K562 (cell line): ENCODE data around the gene LTBP4. TPM values are rescaled to one million over a fixed set of nuclear protein-coding genes. Genes with fewer than 3 reads are reported as not detected.

Experiments
- ATAC-seq: fragments of 200-7000 bp; cut with Tn5 transposase; 3 replicates; pipeline ENCODE4 v1.9.1; 2020; ENCODE audit warnings: moderate library complexity
- BruUV-seq: library from RNA; stranded (reverse); fragments of 400-500 nt; replicated peaks from 2 replicates; lab custom pipeline; 2021; lab: Mats Ljungman, UMichigan
- CTCF ChIA-PET: fragments of 300-600 bp; formaldehyde crosslinking; extraction: SDS; loops from one replicate; lab custom pipeline; 2021; ENCODE audit warnings: low intra/inter-chr PET ratio; lab: Yijun Ruan, JAX
- POLR2A ChIA-PET: fragments of 300-600, 350-650 bp; sonication (Branson Sonifier 250); formaldehyde crosslinking; extraction: SDS; loops from one replicate; lab custom pipeline; 2021; ENCODE audit warnings: antibody characterized with exemption, inconsistent platforms; lab: Yijun Ruan, JAX
- DNase-seq, 4 experiments: peaks; one replicate each; pipeline versions ENCODE4 v3.0.0 to v3.0.0-alpha.2; 2011 to 2018; ENCODE audit warnings: low spot score in 3 of 4, mixed read lengths in 3 of 4; ENCODE audit errors: extremely low read depth in 1 of 4
- FAIRE-seq: peaks from 2 replicates; lab custom pipeline; 2011; peaks lifted over from hg19 to GRCh38; lab: Jason Lieb, UNC
- H2AFZ ChIP-seq: 2 replicates; pipeline ENCODE4 v1.6.0; 2011; ENCODE audit warnings: low read depth, low read length, control low read depth, inconsistent platforms
- H3K27ac ChIP-seq: fragments of 200-600 bp; 3 replicates; pipeline ENCODE4 v1.8.0; 2011; ENCODE audit warnings: low read depth, mild to moderate bottlenecking, control low read depth, inconsistent platforms, low read length, moderate library complexity, mixed read lengths; ENCODE audit errors: extremely low read depth
- H3K27me3 ChIP-seq, 2 experiments: fragments of 300-600 bp in 1 of 2; 2 replicates in 1 of 2; 3 replicates in 1 of 2; pipeline versions ENCODE4 v1.6.0 to v1.8.0; 2011; ENCODE audit warnings: inconsistent platforms in 2 of 2, low read length in 2 of 2, mild to moderate bottlenecking in 1 of 2, mixed read lengths in 1 of 2, moderate library complexity in 1 of 2; ENCODE audit not compliant: control insufficient read depth in 2 of 2, insufficient read depth in 2 of 2
- H3K36me3 ChIP-seq: fragments of 300-600 bp; 3 replicates; pipeline ENCODE4 v1.8.0; 2011; ENCODE audit warnings: mild to moderate bottlenecking, low read length, inconsistent platforms; ENCODE audit not compliant: control insufficient read depth, insufficient read depth
- H3K4me1 ChIP-seq, 2 experiments: fragments of 200-600 bp in 1 of 2; replicated peaks in 1 of 2; 2 replicates in 1 of 2; 3 replicates in 1 of 2; pipeline versions ENCODE4 v1.5.1 to v1.8.0; 2011; ENCODE audit warnings: inconsistent platforms in 2 of 2, low read length in 2 of 2, mild to moderate bottlenecking in 1 of 2, mixed read lengths in 1 of 2, moderate library complexity in 1 of 2; ENCODE audit not compliant: control insufficient read depth in 2 of 2, insufficient read depth in 2 of 2
- H3K4me2 ChIP-seq: 2 replicates; pipeline ENCODE4 v1.6.1; 2011; ENCODE audit warnings: low read length, control low read depth, inconsistent platforms, mixed read lengths; ENCODE audit not compliant: insufficient read depth
- H3K4me3 ChIP-seq: fragments of 200-600 bp; sonication (generic), shearing (Covaris generic); 2 replicates; pipeline ENCODE4 v1.5.1; 2016; ENCODE audit warnings: control low read depth, inconsistent platforms
- H3K79me2 ChIP-seq: fragments of 200-600 bp; 3 replicates; pipeline ENCODE4 v1.8.0; 2011; ENCODE audit warnings: low read length, inconsistent platforms; ENCODE audit not compliant: control insufficient read depth, insufficient read depth
- H3K9ac ChIP-seq, 2 experiments: 2 replicates each; pipeline versions ENCODE4 v1.6.0 to v1.6.1; 2011; ENCODE audit warnings: low read depth in 2 of 2, low read length in 2 of 2, control low read depth in 1 of 2, inconsistent platforms in 1 of 2, mild to moderate bottlenecking in 1 of 2, mixed read lengths in 1 of 2; ENCODE audit not compliant: insufficient read depth in 1 of 2
- H3K9me1 ChIP-seq: one replicate; pipeline ENCODE4 v1.6.0; 2011; ENCODE audit warnings: inconsistent platforms, mild to moderate bottlenecking, low read length, moderate library complexity; ENCODE audit not compliant: control insufficient read depth, insufficient read depth
- H3K9me3 ChIP-seq: replicated peaks from 2 replicates; pipeline ENCODE4 v1.5.1; 2011; ENCODE audit warnings: low read depth, low read length, inconsistent platforms; ENCODE audit not compliant: control insufficient read depth, insufficient read depth
- H4K20me1 ChIP-seq: replicated peaks from 2 replicates; pipeline ENCODE4 v1.6.1; 2011; ENCODE audit warnings: low read length, inconsistent platforms, mixed read lengths; ENCODE audit not compliant: control insufficient read depth, insufficient read depth
- CEBPB ChIP-seq: fragments of 450-650 bp; IDR thresholded peaks from 2 replicates; pipeline ENCODE4 v1.6.1; 2016; ENCODE audit warnings: missing genetic modification characterization, missing compliant biosample characterization
- ZC3H4 ChIP-seq: sonication (generic); formaldehyde crosslinking; IDR thresholded peaks from 2 replicates; pipeline ENCODE4 v1.9.0; 2021; ENCODE audit warnings: missing genetic modification reagents, borderline replicate concordance
- WGBS: fragments of 100-300 bp; shearing (Covaris generic); methylation state at CpG from one replicate; pipeline ENCODE4 v1.1.6; 2016; ENCODE audit warnings: low coverage, mixed read lengths; ENCODE audit not compliant: insufficient coverage; ENCODE audit errors: missing lambda C conversion rate; 5-methylcytosine and 5-hydroxymethylcytosine counted together
- in situ Hi-C: fragments of 300-500 bp; cut with MboI; formaldehyde crosslinking; loops from 4 replicates; pipeline ENCODE4 v1.15.0; 2018; ENCODE audit warnings: inconsistent platforms, mixed read lengths
- intact Hi-C: fragments of 100-400 bp; cut with micrococcal nuclease; formaldehyde crosslinking; loops from 2 replicates; pipeline ENCODE4 v1.14.2; 2022
- polyA plus RNA-seq, 8 experiments: library from polyadenylated mRNA; depleted of rRNA in 4 of 8; stranded (reverse) in 5 of 8; unstranded in 3 of 8; fragments of >200 nt; fragmentation: Nextera tagmentation in 2 of 8; fragmentation: Illumina TruSeq in 1 of 8; extraction: Ambion mirVana in 2 of 8; extraction: Trizol in 1 of 8; gene quantifications; 2 replicates each; pipeline versions ENCODE4 v1.2.1 to v1.2.3, GENCODE V29; 2011 to 2014; ENCODE audit warnings: inconsistent platforms in 1 of 8, missing spikeins in 1 of 8
- total RNA-seq, 7 experiments: library from RNA; depleted of rRNA in 6 of 7; stranded (reverse); fragments of >200 nt in 6 of 7; fragmentation: Illumina TruSeq in 2 of 7; extraction: Trizol in 2 of 7; gene quantifications; 2 replicates each; pipeline versions ENCODE4 v1.2.1 to v1.2.3, GENCODE V29; 2011 to 2021; ENCODE audit warnings: low replicate concordance in 1 of 7
- TF ChIP-seq, protein P1 (sequence below): sonication (generic); formaldehyde crosslinking; IDR thresholded peaks from 2 replicates; pipeline ENCODE4 v1.9.0; 2022; ENCODE audit warnings: mild to moderate bottlenecking, missing genetic modification reagents
- TF ChIP-seq, protein P2 (sequence below), 2 experiments: IDR thresholded peaks in 1 of 2; conservative IDR thresholded peaks in 1 of 2; 2 replicates each; pipeline ENCODE4 v1.6.1; 2016; ENCODE audit warnings: low read depth in 2 of 2, mild to moderate bottlenecking in 1 of 2, missing compliant biosample characterization in 1 of 2, missing genetic modification characterization in 1 of 2, moderate library complexity in 1 of 2
- TF ChIP-seq, protein P3 (sequence below), 2 experiments: fragments of 450-650 bp; IDR thresholded peaks; 2 replicates each; pipeline ENCODE4 v1.6.1; 2016

Gene LTBP4
- total and polyA plus RNA-seq, 9 of the 15 experiments (the other 6 are each of a cell fraction or from before 2014, with no cell fraction given): 0.35 to 160 (median 31.6) TPM

DNA sequence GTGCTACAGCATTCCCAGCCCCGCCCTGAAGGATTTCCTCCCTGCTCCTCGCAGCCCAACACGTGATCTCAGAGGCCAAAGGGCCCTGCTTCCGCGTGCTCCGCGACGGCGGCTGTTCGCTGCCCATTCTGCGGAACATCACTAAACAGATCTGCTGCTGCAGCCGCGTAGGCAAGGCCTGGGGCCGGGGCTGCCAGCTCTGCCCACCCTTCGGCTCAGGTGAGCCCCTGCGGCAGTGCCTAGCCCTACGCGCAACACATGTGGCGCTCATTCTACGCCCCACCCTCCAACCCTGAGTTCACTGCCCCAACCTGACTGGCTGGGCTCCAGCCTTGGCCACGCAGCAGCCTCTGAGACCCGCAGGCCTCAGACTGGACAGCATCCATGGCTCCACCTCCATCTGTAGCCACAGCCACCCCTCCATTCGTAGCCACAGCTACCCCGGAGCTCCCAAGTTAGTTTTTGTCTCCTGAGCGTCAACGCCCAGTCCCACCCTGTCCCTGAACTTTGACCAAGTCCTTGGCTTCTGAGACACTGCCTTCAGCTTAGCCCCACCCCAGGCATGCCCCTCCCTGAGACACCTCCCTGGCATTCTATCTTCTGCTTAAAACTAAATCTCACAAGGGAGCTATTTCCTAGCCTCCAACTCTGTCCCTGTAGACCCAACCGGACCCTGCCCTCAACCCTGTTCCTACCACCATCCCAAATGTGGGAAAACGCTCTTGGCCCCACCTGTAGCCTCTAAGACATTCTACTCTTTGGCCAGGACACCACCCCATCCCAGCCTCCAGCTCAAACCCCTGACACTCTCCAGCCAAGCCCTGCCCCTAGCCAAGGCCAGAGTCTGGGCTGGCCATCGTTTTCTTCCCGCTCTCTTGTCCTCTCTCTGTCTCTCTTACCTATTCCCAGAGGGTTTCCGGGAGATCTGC, 6.4 kb downstream of the LTBP4 start:
- H3K4me2 ChIP-seq: no peak overlapping the region; the same call in 1 of the 2 replicates
- peaks cover 3% of the 10 kb centered on the region; the same call in 2 of the 3 replicates for H3K36me3 ChIP-seq
- POLR2A ChIA-PET: interaction anchor here (0.8 kb wide), 1 partner anchor 56 kb away, joined by 3 read pairs; no protein-coding TSS in a partner anchor
- WGBS: 52% methylated on average over 30 of the region's 31 CpGs
- no peak overlapping the region for H2AFZ ChIP-seq
- intact Hi-C loops: no loop called here
- CTCF ChIA-PET: interaction anchor here (0.6 kb wide), 1 partner anchor 26 kb away, joined by 3 read pairs; no protein-coding TSS in a partner anchor
- H3K4me3 ChIP-seq: no peak overlapping the region
- ATAC-seq: no peak
- DNase-seq: peak in 2 of 4 experiments; percentile 16 to 57
- H4K20me1 ChIP-seq: 0 out of 2 replicates have a peak, but pooled peaks cover 4% of the 10 kb centered on the region
- H3K27ac ChIP-seq: 0 out of 3 replicates have a peak overlapping the region, but pooled peaks have one; percentile 21
- H3K4me1 ChIP-seq: peaks cover 50 to 89% of the 10 kb centered on the region in 2 experiments
- BruUV-seq: no TSS peak
- peaks cover 9% of the 10 kb centered on the region; the same call in 2 of the 3 replicates for H3K79me2 ChIP-seq
- no peaks in the 10 kb centered on the region for H3K9me3 ChIP-seq
- peak overlapping the region in 1 of 2 experiments; percentile 88; a peak in 2 of 4 replicates for H3K9ac ChIP-seq
- no peaks in the 10 kb centered on the region for H3K9me1 ChIP-seq
- in situ Hi-C loops: no loop called here
- peak; percentile 52 for FAIRE-seq
- no peaks in the 10 kb centered on the region for H3K27me3 ChIP-seq
- TF ChIP-seq, protein P1, sequence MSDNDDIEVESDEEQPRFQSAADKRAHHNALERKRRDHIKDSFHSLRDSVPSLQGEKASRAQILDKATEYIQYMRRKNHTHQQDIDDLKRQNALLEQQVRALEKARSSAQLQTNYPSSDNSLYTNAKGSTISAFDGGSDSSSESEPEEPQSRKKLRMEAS (CRISPR knock-in tag): peak; percentile 48; the same call in 1 of the 2 replicates
- TF ChIP-seq, protein P2, sequence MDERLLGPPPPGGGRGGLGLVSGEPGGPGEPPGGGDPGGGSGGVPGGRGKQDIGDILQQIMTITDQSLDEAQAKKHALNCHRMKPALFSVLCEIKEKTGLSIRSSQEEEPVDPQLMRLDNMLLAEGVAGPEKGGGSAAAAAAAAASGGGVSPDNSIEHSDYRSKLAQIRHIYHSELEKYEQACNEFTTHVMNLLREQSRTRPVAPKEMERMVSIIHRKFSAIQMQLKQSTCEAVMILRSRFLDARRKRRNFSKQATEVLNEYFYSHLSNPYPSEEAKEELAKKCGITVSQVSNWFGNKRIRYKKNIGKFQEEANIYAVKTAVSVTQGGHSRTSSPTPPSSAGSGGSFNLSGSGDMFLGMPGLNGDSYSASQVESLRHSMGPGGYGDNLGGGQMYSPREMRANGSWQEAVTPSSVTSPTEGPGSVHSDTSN (CRISPR knock-in tag; IDR thresholded peaks at IDR 0.05; ENCODE audit: low read depth): no peak
- TF ChIP-seq, protein P2 (tag; conservative IDR thresholded peaks at IDR 0.05; ENCODE audit: low read depth): no peak
- TF ChIP-seq, protein P3, sequence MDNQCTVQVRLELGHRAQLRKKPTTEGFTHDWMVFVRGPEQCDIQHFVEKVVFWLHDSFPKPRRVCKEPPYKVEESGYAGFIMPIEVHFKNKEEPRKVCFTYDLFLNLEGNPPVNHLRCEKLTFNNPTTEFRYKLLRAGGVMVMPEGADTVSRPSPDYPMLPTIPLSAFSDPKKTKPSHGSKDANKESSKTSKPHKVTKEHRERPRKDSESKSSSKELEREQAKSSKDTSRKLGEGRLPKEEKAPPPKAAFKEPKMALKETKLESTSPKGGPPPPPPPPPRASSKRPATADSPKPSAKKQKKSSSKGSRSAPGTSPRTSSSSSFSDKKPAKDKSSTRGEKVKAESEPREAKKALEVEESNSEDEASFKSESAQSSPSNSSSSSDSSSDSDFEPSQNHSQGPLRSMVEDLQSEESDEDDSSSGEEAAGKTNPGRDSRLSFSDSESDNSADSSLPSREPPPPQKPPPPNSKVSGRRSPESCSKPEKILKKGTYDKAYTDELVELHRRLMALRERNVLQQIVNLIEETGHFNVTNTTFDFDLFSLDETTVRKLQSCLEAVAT (IDR thresholded peaks at IDR 0.05): peak in 1 of 2 experiments; percentile 42; a peak in 1 of 4 replicates
- no peak for TF ChIP-seq CEBPB (tag)
- no peak for TF ChIP-seq ZC3H4 (CRISPR knock-in tag)
